ENCODE data around the gene DGCR6L.
"Not testable (repeated sequence)": the region's sequence is repeated elsewhere in the genome, so short reads cannot be mapped to it uniquely, and the experiment has no call there.

The DGCR6L gene

DNA sequence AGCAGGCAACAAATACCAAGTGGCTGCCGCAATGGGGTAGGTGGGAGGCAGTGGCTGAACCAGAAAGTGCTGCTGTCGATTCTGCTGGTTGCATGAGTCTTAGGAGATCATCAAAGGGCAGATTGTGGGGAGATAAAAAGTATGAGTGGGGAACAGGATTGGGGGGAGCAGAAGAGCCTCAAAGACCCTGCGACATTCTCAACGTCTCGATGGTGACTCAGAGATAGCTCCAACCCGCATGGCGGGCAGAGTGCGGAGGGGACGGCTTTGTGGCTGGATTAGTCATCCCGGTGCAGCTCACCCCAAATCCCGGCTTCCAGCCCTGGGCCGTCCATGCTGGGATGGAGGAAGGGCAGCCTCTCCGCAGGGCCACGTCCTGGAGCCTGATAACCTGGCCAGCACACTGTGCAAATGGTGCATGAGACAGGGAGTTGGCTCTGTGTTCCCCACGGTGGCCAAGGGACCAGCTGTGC, 40.2 kb downstream of the DGCR6L start:
- TF ChIP-seq L3MBTL2 (conservative IDR thresholded peaks at IDR 0.05), result no peak
- no peak for TF ChIP-seq CTBP1 (IDR thresholded peaks at IDR 0.05; ENCODE audit: borderline replicate concordance)
- no peak for TF ChIP-seq ZNF384 (IDR thresholded peaks at IDR 0.05)
- no peak for TF ChIP-seq LEF1 (IDR thresholded peaks at IDR 0.05; ENCODE audit: borderline replicate concordance)
- TF ChIP-seq BHLHE40 (IDR thresholded peaks at IDR 0.05; ENCODE audit: borderline replicate concordance), result no peak
- TF ChIP-seq HDGF (IDR thresholded peaks at IDR 0.05; ENCODE audit: borderline replicate concordance), result no peak
- TF ChIP-seq ELF4 (IDR thresholded peaks at IDR 0.05), result no peak
- no peak for TF ChIP-seq FOXA1 (IDR thresholded peaks at IDR 0.05)
- TF ChIP-seq NFRKB (IDR thresholded peaks at IDR 0.05), result no peak
- no peak for TF ChIP-seq FOXK2 (IDR thresholded peaks at IDR 0.05)
- TF ChIP-seq TARDBP (IDR thresholded peaks at IDR 0.05), result no peak
- TF ChIP-seq FOXM1 (IDR thresholded peaks at IDR 0.05; ENCODE audit: borderline replicate concordance), result no peak
- TF ChIP-seq ARNT (IDR thresholded peaks at IDR 0.05), result no peak
- TF ChIP-seq, protein P1, sequence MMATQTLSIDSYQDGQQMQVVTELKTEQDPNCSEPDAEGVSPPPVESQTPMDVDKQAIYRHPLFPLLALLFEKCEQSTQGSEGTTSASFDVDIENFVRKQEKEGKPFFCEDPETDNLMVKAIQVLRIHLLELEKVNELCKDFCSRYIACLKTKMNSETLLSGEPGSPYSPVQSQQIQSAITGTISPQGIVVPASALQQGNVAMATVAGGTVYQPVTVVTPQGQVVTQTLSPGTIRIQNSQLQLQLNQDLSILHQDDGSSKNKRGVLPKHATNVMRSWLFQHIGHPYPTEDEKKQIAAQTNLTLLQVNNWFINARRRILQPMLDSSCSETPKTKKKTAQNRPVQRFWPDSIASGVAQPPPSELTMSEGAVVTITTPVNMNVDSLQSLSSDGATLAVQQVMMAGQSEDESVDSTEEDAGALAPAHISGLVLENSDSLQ (IDR thresholded peaks at IDR 0.05), result no peak
- TF ChIP-seq SUZ12 (IDR thresholded peaks at IDR 0.05), result no peak
- no peak for TF ChIP-seq SP1 (IDR thresholded peaks at IDR 0.05)
- no peak for DNase-seq (ENCODE audit: extremely low spot score)
- ChIA-PET POLR2A (no interaction called here), CTCF (no interaction called here)

DNA sequence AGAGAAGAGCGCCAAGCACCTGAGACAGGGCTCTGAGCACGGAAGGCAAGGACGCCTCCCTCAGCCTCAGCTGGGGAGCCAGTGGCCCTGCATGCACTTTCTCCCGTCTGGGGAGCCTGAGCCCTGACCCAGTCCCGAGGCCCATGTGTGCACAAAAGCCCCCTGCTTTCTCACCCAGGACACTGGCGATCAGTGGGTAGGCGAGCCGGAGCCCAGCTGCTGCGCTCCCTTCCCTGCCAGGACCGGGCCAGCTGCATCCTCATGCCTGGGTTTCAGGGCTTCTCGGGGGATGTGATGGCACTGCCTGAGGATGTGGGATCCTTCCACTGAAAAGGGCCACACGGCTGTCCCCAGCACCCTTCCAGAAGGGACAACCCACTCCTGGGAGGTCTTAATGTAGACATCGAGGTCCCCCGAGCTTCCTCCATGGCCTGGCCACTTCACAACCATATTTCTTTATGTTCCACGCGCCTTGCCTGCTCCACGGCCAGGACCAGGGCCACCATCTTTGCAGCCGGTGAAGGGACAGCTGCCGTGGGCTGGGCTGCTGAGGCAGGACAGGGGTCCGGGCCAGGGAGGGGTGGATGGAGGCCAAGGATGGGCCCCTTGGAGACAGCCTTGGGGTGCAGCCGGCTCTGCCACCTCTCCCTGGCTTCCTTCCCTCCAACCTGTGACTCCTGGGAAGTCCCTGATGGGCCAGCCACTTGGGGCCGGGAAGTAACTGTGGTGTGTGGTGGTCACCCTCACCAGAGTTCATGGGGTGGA, 41.0 kb downstream of the DGCR6L start:
- POLR2A ChIA-PET; CTCF ChIA-PET; DNase-seq (ENCODE audit: extremely low spot score): not testable (repeated sequence)

DNA sequence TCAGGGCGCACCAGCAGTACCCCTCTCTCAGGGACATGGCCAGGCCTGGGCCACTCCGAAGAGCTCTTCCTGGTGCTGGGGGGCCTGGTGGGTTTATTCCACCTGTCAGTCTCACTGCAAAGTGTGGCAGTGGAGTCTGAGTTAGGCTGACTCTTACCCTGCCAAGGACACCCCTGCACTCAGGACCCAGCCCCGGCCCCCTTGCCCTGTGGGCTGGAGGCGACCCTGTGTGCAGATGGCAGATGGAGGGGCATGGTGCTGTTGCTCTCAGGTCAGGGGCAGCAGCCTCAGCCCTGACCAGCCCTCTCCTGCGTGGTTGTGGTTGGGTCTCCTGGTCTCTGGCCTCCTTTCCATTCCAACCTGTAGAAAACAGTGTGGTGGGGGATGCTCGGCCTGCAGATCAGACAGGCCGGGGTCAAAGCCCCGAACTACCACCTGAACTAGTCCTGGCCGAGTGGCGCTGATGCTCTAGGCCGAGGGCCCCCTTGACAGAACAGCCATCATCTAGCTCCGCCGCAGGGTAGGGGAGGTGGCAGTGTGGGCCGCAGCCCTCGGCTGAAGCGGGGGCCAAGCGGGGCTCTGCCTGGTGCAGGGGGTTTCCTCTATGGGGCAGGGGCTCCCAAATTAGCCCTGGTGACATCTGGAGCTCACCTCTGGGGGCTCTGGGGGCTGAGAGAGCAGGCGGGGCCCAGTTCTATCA, 41.8 kb downstream of the DGCR6L start:
- DNase-seq (ENCODE audit: extremely low spot score); CTCF ChIA-PET; POLR2A ChIA-PET: not testable (repeated sequence)

DNA sequence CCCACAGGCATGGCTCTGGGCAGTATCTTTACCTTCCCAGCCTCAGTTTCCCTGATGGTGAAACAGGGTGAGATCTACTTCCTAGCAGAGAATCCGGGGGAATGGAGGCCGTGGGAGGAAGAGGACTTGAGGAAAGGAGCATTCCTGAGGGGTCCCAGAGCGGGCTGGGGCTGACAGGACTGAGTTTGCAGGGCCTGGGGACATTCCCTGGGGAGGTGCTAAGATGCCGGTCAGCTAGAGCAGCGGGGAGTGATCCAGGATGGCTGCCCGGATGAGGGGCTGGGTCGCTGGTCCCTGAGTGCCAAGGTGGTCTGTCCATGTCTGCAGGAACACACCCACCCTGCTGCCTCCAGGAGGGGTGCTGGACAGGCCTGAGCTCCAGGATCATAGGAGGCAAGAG, 43.4 kb downstream of the DGCR6L start:
- TF ChIP-seq LEF1 (IDR thresholded peaks at IDR 0.05; ENCODE audit: borderline replicate concordance), result no peak
- no peak for TF ChIP-seq FOXA1 (IDR thresholded peaks at IDR 0.05)
- TF ChIP-seq SP1 (IDR thresholded peaks at IDR 0.05), result no peak
- TF ChIP-seq HDGF (IDR thresholded peaks at IDR 0.05; ENCODE audit: borderline replicate concordance), result no peak
- TF ChIP-seq BHLHE40 (IDR thresholded peaks at IDR 0.05; ENCODE audit: borderline replicate concordance), result no peak
- TF ChIP-seq, protein P1 (IDR thresholded peaks at IDR 0.05), result no peak
- no peak for TF ChIP-seq ARNT (IDR thresholded peaks at IDR 0.05)
- no peak for TF ChIP-seq FOXK2 (IDR thresholded peaks at IDR 0.05)
- no peak for TF ChIP-seq ZNF384 (IDR thresholded peaks at IDR 0.05)
- TF ChIP-seq CTBP1 (IDR thresholded peaks at IDR 0.05; ENCODE audit: borderline replicate concordance), result no peak
- no peak for TF ChIP-seq FOXM1 (IDR thresholded peaks at IDR 0.05; ENCODE audit: borderline replicate concordance)
- TF ChIP-seq L3MBTL2 (conservative IDR thresholded peaks at IDR 0.05), result no peak
- TF ChIP-seq NFRKB (IDR thresholded peaks at IDR 0.05), result no peak
- TF ChIP-seq SUZ12 (IDR thresholded peaks at IDR 0.05), result no peak
- CTCF ChIA-PET, result no interaction called here
- POLR2A ChIA-PET, result no interaction called here
- DNase-seq (ENCODE audit: extremely low spot score), result no peak

DNA sequence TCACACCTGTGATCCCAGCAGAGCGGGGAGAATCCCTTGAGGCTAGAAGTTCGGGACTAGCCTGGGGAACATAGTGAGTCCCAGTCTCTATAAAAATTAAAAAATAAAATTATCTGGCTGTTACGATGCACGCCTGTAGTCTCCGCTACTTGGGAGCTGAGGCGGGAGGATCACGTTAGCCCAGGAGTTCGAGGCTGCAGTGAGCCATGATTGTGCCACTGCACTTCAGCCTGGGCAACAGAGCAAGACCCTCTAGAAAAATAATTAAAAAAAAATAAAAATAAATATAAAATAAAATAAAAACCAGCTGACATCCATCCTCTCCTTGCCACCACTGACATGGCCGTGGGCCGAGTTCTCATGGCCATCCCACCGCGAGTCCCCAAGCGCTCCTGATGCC, 44.0 kb downstream of the DGCR6L start:
- ChIA-PET CTCF (no interaction called here), POLR2A (no interaction called here)
- DNase-seq (ENCODE audit: extremely low spot score), result no peak
- TF ChIP-seq SUZ12 (IDR thresholded peaks at IDR 0.05) (no peak), FOXM1 (IDR thresholded peaks at IDR 0.05; ENCODE audit: borderline replicate concordance) (no peak), FOXA1 (IDR thresholded peaks at IDR 0.05) (no peak), LEF1 (IDR thresholded peaks at IDR 0.05; ENCODE audit: borderline replicate concordance) (no peak), L3MBTL2 (conservative IDR thresholded peaks at IDR 0.05) (no peak), FOXK2 (IDR thresholded peaks at IDR 0.05) (no peak), CTBP1 (IDR thresholded peaks at IDR 0.05; ENCODE audit: borderline replicate concordance) (no peak), ELF4 (IDR thresholded peaks at IDR 0.05) (no peak), BHLHE40 (IDR thresholded peaks at IDR 0.05; ENCODE audit: borderline replicate concordance) (no peak)

DNA sequence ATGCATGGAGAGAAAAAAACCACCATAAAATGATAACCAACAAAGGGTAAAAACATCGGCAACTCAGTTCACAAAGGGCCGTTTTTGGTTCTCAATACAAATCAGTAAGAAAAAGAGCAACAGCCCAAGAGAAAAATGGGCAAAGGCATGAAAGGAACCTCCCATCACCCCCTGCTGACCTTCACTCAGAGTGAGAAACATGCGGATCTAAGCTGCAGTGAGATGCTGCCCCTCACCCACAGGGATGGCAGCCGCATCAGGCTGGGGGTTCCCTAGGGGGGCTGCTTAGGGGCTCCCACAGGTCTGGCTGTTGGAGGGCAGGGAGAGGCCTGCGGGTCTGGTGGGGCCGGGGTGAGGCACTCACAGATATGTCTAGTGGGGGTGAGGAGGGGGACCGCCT, 44.5 kb downstream of the DGCR6L start:
- DNase-seq (ENCODE audit: extremely low spot score); CTCF ChIA-PET; POLR2A ChIA-PET: not testable (repeated sequence)

DNA sequence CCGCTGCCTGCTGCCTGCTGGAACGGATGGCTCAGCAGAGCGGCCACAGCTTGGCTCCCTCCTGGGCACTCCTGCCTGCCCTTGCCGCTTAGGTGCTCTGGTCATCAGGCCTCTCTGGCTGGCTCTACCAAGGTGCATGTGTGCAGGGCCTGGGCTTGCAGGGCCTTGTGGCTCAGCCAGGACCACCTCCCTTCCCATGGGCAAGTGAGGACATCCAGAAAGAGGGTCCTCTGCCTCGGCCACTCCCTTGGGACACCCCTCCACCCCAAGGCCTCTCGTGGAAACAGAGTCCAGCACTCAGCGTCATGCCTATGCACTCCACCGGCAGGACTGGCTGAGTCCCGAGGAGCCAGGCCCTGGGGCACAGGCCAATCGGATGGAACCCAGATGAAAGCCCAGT, 45.5 kb downstream of the DGCR6L start:
- CTCF ChIA-PET; DNase-seq (ENCODE audit: extremely low spot score); POLR2A ChIA-PET: not testable (repeated sequence)

DNA sequence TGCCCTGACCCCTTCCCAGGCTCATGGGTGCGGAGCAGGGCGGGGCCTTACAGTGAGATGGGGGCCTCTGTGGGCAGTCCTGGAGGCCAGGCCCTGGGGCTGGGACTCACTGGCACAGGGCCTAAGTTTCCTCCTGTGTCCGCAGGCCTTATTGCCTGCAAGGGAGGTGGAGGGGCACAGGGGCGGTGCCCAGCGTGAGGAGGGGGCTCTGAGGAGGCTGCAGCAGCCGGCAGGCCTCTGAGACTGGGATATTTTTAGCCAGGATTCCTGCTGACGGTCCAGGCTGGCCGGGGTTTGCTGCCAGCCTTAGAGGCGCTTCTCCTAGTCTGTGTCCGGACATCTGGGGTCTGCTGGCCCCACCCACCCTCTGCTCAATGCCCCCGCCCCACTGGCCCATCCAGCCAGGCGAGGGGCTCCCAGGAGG, 46.1 kb downstream of the DGCR6L start:
- ChIA-PET POLR2A (no interaction called here), CTCF (no interaction called here)
- DNase-seq (ENCODE audit: extremely low spot score), result no peak
- no peak for TF ChIP-seq FOXK2 (IDR thresholded peaks at IDR 0.05)
- TF ChIP-seq ELF4 (IDR thresholded peaks at IDR 0.05), result no peak
- TF ChIP-seq SP1 (IDR thresholded peaks at IDR 0.05), result no peak
- TF ChIP-seq ARNT (IDR thresholded peaks at IDR 0.05), result no peak
- TF ChIP-seq, protein P1 (IDR thresholded peaks at IDR 0.05), result no peak
